Keratinocyte (primary cell): Measurements from ENCODE around the gene RB1. TPM values are rescaled to one million over a fixed set of nuclear protein-coding genes. Genes with fewer than 3 reads are reported as not detected.

ENCODE experiments used
- DNase-seq: peaks from one replicate; pipeline ENCODE4 v3.0.0-alpha.2; 2011; ENCODE audit warnings: low read depth, missing footprints, low spot score
- FAIRE-seq: peaks from 2 replicates; lab custom pipeline; 2011; peaks lifted over from hg19 to GRCh38; lab: Jason Lieb, UNC
- H2AFZ ChIP-seq: 2 replicates; pipeline ENCODE4 v1.6.0; 2012; ENCODE audit warnings: low read length, control low read depth, inconsistent platforms; ENCODE audit not compliant: control insufficient read depth
- H3K27ac ChIP-seq: 2 replicates; pipeline ENCODE4 v1.5.1; 2011; ENCODE audit warnings: low read length; ENCODE audit not compliant: control insufficient read depth, insufficient read depth
- H3K27me3 ChIP-seq: 3 replicates; pipeline ENCODE4 v1.6.0; 2011; ENCODE audit warnings: low read length; ENCODE audit not compliant: control insufficient read depth, insufficient read depth; ENCODE audit errors: extremely low read depth
- H3K36me3 ChIP-seq, 2 experiments: 2 replicates in 1 of 2; 3 replicates in 1 of 2; pipeline ENCODE4 v1.5.1; 2011; ENCODE audit warnings: low read length in 2 of 2, mild to moderate bottlenecking in 1 of 2; ENCODE audit not compliant: control insufficient read depth in 2 of 2, insufficient read depth in 2 of 2; ENCODE audit errors: extremely low read depth in 1 of 2
- H3K4me1 ChIP-seq: 3 replicates; pipeline ENCODE4 v1.5.1; 2011; ENCODE audit warnings: low read length; ENCODE audit not compliant: control insufficient read depth, insufficient read depth; ENCODE audit errors: extremely low read depth
- H3K4me2 ChIP-seq: 3 replicates; pipeline ENCODE4 v1.6.0; 2011; ENCODE audit warnings: low read depth, low read length; ENCODE audit not compliant: control insufficient read depth, insufficient read depth; ENCODE audit errors: extremely low read depth
- H3K4me3 ChIP-seq, 3 experiments: fragments of 200-600 bp in 1 of 3; sonication (generic) in 1 of 3; 2 replicates in 2 of 3; 3 replicates in 1 of 3; pipeline ENCODE4 v1.5.1; 2011 to 2016; ENCODE audit warnings: low read length in 3 of 3, mild to moderate bottlenecking in 3 of 3, control low read depth in 2 of 3, inconsistent platforms in 1 of 3, low read depth in 1 of 3, mixed read lengths in 1 of 3, mixed run types in 1 of 3, moderate library complexity in 1 of 3; ENCODE audit not compliant: control insufficient read depth in 2 of 3, insufficient read depth in 2 of 3; ENCODE audit errors: extremely low read depth in 1 of 3
- H3K79me2 ChIP-seq: 2 replicates; pipeline ENCODE4 v1.6.0; 2012; ENCODE audit warnings: low read length; ENCODE audit not compliant: control insufficient read depth, insufficient read depth
- H3K9ac ChIP-seq: 3 replicates; pipeline ENCODE4 v1.6.0; 2011; ENCODE audit warnings: low read length; ENCODE audit not compliant: control insufficient read depth, insufficient read depth; ENCODE audit errors: extremely low read depth
- H3K9me1 ChIP-seq: 3 replicates; pipeline ENCODE4 v1.6.0; 2011; ENCODE audit warnings: low read length; ENCODE audit not compliant: control insufficient read depth, insufficient read depth; ENCODE audit errors: extremely low read depth
- H3K9me3 ChIP-seq: 2 replicates; pipeline ENCODE4 v1.5.1; 2012; ENCODE audit warnings: low read depth, low read length; ENCODE audit not compliant: control insufficient read depth
- H4K20me1 ChIP-seq: 3 replicates; pipeline ENCODE4 v1.6.0; 2011; ENCODE audit warnings: low read length; ENCODE audit not compliant: control insufficient read depth, insufficient read depth; ENCODE audit errors: extremely low read depth
- CTCF ChIP-seq, 3 experiments: IDR thresholded peaks in 1 of 3; conservative IDR thresholded peaks in 1 of 3; optimal IDR thresholded peaks in 1 of 3; 2 replicates in 2 of 3; 3 replicates in 1 of 3; pipeline versions ENCODE3 to v1.5.1; 2011; ENCODE audit warnings: low read length in 3 of 3, mild to moderate bottlenecking in 3 of 3, moderate library complexity in 2 of 3, control low read depth in 1 of 3, inconsistent platforms in 1 of 3; ENCODE audit not compliant: insufficient read depth in 2 of 3; ENCODE audit errors: extremely low read depth in 1 of 3
- EZH2 ChIP-seq: IDR thresholded peaks from one replicate; pipeline ENCODE4 v1.6.1; 2012; ENCODE audit warnings: inconsistent platforms, mild to moderate bottlenecking, low read length, moderate library complexity
- dilution Hi-C: fragments of 300-500 bp; cut with MboI; formaldehyde crosslinking; loops from one replicate; pipeline ENCODE4 v1.7.0; 2020; ENCODE audit warnings: low sequenced_read_pairs; ENCODE audit not compliant: extremely low pct_ligation_motif_present
- polyA plus RNA-seq, 5 experiments: library from polyadenylated mRNA; depleted of rRNA in 3 of 5; stranded (reverse) in 3 of 5; stranded (forward) in 1 of 5; unstranded in 1 of 5; fragments of >200 nt; gene quantifications; 1 replicate in 1 of 5; 2 replicates in 3 of 5; 3 replicates in 1 of 5; pipeline versions ENCODE4 v1.2.1 to v1.2.3, GENCODE V29; 2011 to 2012; ENCODE audit warnings: missing spikeins in 2 of 5, low read depth in 1 of 5, low replicate concordance in 1 of 5

The RB1 gene
- polyA plus RNA-seq, 1 donor (not counting 4 experiments of a cell fraction or from before 2014, with no cell fraction given): 22.4 TPM

- H3K4me1 ChIP-seq: no peaks in the 10 kb centered on the region
- TF ChIP-seq EZH2: no peak
- no peak for TF ChIP-seq CTCF (optimal IDR thresholded peaks at IDR 0.05 in 1 of 3, IDR thresholded peaks at IDR 0.05 in 1 of 3, conservative IDR thresholded peaks at IDR 0.05 in 1 of 3; ENCODE audit: extremely low read depth in 1 of 3, insufficient read depth in 2 of 3, low read length in 3 of 3)
- no peak overlapping the region for H3K27ac ChIP-seq
- dilution Hi-C loops: no loop called here
- no peak overlapping the region for H2AFZ ChIP-seq
- no peaks in the 10 kb centered on the region for H3K9me3 ChIP-seq
- H3K9me1 ChIP-seq: no peaks in the 10 kb centered on the region
- no peaks in the 10 kb centered on the region for H4K20me1 ChIP-seq
- H3K79me2 ChIP-seq: no peaks in the 10 kb centered on the region
- H3K9ac ChIP-seq: no peak overlapping the region
- H3K27me3 ChIP-seq: no peaks in the 10 kb centered on the region
- H3K36me3 ChIP-seq: peaks cover 0 to 2% of the 10 kb centered on the region in 2 experiments
- H3K4me2 ChIP-seq: no peak overlapping the region
- DNase-seq (no peak), FAIRE-seq (no peak)
- H3K4me3 ChIP-seq: no peak overlapping the region
These were observed 83.3 kb downstream of the RB1 start for GRCh38 chr13:48386816-48387215.

- Histone ChIP-seq H3K27ac (no peak overlapping the region), H3K9me3 (no peaks in the 10 kb centered on the region), H3K9me1 (no peaks in the 10 kb centered on the region), H3K4me2 (no peak overlapping the region), H2AFZ (no peak overlapping the region), H3K36me3 (peaks cover 0 to 3% of the 10 kb centered on the region in 2 experiments), H4K20me1 (no peaks in the 10 kb centered on the region), H3K4me3 (no peak overlapping the region), H3K79me2 (no peaks in the 10 kb centered on the region), H3K27me3 (no peaks in the 10 kb centered on the region), H3K9ac (no peak overlapping the region), H3K4me1 (no peaks in the 10 kb centered on the region)
- DNase-seq (no peak), FAIRE-seq (no peak)
- TF ChIP-seq CTCF (optimal IDR thresholded peaks at IDR 0.05 in 1 of 3, IDR thresholded peaks at IDR 0.05 in 1 of 3, conservative IDR thresholded peaks at IDR 0.05 in 1 of 3; ENCODE audit: extremely low read depth in 1 of 3, insufficient read depth in 2 of 3, low read length in 3 of 3): no peak
- TF ChIP-seq EZH2: no peak
- dilution Hi-C loops: no loop called here
These were observed 87.7 kb downstream of the RB1 start for GRCh38 chr13:48391257-48391656.
